Testis (tissue), 2 donors: ENCODE results near the gene NLRP1.

Source experiments
- POLR2A ChIP-seq: fragments of 450-650 bp; IDR thresholded peaks from one replicate; pipeline ENCODE4 v1.6.1; 2017; ENCODE audit warnings: antibody characterized with exemption, mild to moderate bottlenecking, moderate library complexity
- TF ChIP-seq, protein P1 (sequence below), 3 experiments: fragments of 450-650 bp in 2 of 3; fragments of 200-600 bp in 1 of 3; sonication (generic) in 1 of 3; IDR thresholded peaks; one replicate each; pipeline ENCODE4 v1.5.1; 2016 to 2019; ENCODE audit warnings: antibody characterized with exemption in 3 of 3, mild to moderate bottlenecking in 2 of 3, moderate library complexity in 1 of 3

DNA sequence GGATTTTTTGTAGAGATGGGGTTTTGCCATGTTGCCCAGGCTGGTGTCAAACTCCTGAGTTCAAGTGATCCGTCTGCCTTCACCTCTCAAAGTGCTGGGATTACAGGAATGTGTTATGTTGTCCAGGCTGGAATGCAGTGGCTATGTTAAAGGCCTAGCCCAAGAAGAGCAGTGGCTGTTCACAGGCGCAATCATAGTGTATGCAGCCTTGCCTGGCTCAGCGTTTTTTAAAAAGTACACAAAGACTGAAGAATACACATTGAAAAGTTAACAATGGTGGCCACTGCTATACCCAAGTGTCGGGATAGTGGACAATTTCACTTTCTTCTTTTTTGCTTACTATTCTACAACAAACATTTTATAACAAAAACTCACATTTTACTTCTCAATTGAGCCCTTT is 105.3 kb downstream of the NLRP1 start:
- TF ChIP-seq, protein P1, sequence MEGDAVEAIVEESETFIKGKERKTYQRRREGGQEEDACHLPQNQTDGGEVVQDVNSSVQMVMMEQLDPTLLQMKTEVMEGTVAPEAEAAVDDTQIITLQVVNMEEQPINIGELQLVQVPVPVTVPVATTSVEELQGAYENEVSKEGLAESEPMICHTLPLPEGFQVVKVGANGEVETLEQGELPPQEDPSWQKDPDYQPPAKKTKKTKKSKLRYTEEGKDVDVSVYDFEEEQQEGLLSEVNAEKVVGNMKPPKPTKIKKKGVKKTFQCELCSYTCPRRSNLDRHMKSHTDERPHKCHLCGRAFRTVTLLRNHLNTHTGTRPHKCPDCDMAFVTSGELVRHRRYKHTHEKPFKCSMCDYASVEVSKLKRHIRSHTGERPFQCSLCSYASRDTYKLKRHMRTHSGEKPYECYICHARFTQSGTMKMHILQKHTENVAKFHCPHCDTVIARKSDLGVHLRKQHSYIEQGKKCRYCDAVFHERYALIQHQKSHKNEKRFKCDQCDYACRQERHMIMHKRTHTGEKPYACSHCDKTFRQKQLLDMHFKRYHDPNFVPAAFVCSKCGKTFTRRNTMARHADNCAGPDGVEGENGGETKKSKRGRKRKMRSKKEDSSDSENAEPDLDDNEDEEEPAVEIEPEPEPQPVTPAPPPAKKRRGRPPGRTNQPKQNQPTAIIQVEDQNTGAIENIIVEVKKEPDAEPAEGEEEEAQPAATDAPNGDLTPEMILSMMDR (IDR thresholded peaks at IDR 0.05), result no peak
- no peak for TF ChIP-seq POLR2A
